GM21390 (cell line): ENCODE measurements around the gene ST3GAL6.
A peak's percentile ranks its signal among the peaks of the same experiment; 100 is the strongest.

Experiments
- ATAC-seq: cut with Tn5 transposase; IDR thresholded peaks from one replicate; pipeline ENCODE4 v1.9.1; 2021; ENCODE audit not compliant: unreplicated experiment

Gene ST3GAL6

DNA sequence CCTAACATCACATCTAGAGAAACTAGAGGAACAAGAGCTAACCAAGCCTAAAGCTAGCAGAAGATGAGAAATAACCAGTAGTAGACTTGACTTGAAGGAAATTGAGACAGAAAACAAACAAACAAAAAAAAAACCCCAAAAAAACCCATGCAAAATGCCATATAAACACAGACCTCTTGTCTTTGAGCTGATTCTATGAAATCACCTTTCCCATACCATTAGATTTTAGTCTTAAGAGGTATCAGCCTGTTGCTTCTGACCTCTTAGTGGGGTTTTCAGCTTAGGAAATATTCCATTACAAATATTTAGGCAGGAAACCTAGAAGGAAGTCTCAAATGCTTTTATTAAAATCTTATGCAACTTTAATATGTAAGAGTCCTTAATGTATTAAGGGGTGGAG is 23.9 kb upstream of the ST3GAL6 start:
- no peak for ATAC-seq

DNA sequence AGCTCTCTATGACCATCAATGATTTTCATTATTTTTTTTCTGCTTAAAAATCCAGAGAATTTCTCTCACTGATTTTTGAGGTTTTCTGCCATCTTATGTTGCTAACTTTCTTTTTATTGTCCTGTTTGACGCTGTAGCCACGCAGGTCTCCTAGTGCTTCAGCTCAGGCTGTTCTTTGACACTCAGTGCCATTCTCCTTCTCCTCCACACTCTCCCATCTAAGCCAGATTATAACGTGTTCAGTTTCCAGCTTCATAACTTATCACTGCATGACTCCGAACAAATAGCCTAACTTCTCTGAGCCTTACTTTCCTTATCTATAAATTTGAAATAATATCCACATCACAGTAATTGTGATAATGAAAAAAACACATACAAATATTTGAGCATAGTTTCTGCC is 22.8 kb upstream of the ST3GAL6 start:
- ATAC-seq: no peak

DNA sequence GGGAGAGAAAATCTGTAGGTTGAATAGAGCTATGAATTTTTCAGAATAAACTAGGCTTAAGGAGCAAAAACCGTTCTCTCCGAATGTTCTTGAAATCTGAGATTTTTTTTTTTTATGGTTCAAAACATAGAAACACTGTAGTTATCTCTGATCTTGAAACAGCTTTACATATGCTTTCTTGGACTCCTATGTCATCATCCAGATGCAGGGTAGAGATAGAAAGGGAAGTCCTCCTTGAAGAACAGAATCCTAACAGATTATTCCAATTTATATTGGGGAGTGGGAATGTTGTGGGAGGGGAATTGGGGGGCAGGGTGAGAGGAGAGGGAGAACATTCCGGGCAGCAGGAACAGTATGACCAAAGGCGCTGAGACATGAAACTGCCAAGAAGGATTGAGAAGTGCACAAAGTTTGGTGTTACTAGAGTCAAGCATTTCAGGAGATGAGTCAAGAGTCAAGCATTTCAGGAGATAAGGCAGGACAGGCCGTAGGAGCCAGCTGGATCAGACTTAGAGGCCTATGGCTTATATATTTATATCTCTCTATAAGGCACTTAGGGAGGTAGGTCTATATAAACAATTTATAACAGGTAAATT is 21.9 kb upstream of the ST3GAL6 start:
- ATAC-seq: no peak

DNA sequence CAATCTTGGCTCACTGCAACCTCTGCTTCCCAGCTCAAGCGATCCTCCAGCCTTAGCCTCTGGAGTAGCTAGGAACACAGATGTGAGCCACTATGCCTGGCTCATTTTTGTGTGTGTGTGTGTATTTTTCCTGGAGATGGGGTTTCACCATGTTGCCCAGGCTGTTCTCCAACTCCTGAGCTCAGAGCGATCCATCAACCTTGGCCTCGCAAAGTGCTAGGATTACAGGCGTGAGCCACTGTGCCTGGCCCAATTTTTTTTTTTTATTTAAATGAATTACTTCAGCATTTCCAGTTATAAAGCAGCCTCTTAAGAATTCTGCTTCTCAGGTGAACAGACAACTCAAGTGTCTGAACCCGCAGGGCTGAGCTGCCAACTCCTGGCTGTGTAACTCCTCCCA is 20.1 kb upstream of the ST3GAL6 start:
- no peak for ATAC-seq

DNA sequence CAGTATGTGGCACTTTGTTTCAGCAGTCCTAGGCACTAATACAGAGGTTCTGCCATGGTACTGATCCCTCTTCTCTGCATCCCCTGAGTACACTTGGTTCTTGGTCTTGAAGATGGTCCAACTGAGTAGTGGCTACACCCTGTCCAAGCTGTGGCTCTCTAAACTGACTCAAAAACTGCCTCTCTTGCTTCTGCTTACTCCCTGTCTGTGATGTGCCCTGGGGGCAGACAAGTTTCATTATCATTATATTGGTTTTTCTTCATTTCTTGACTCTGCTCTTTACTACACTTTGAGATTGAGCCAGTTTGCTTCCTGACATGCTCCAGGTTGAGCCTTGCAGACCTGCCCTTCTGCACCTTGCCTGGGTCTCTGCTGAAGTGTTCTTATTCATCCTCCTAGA is 18.9 kb upstream of the ST3GAL6 start:
- peak; percentile 40 for ATAC-seq

DNA sequence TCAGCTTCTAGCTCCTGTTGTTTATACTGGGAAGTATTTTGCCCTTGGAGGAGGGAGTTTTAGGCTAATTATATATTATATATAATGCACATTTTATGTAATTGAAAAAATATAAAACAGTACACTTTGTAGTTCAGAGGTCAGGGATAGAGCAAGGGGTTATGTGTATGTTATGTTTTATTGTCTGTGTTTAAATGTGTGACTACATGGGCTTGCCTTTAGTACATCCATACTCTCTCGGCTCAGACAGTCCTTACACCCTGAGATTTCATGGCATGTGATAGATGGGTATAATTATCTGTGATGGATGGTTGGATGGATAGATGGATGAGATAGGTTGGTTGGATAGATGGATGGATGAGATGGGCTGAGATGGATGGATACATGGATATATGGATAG is 17.4 kb upstream of the ST3GAL6 start:
- ATAC-seq: peak; percentile 14

DNA sequence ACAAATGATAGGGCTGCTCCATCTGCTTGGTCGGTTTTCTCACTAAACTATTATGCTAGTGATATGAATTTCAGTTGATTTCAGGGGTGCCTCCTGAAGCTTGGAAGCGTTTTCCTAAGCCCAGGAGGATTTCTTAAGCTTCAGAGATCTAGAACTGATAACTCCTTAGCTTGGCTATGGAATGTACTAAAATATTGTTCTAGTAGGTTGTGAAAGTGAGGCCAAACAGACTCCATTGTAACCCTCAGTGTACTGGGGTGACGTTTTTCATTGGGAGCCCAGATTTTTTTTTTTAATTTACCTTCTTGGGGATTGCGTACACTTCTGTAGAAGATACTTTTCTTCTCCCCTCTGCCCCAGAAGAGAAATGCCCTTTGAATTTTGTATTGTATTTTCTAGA is 17.0 kb upstream of the ST3GAL6 start:
- ATAC-seq: no peak

DNA sequence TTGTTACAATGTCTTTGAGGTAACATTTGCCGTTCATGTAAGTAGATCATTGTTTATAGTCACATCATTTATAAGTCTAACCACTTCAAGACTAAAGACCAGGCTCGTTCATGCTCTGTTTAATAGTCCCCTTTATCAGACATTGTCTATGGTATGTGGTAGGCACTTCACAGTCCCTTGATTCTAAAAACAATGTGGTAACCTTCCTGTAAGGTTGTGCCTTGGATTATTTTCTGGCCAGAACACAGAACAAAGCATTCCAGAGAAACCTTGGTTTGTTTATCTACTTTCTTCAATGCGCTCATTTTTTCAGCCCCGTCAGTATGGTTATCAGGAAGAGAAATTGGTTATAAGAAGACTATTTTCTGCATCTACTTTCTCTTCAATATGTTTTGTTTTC is 16.3 kb upstream of the ST3GAL6 start:
- ATAC-seq: no peak

DNA sequence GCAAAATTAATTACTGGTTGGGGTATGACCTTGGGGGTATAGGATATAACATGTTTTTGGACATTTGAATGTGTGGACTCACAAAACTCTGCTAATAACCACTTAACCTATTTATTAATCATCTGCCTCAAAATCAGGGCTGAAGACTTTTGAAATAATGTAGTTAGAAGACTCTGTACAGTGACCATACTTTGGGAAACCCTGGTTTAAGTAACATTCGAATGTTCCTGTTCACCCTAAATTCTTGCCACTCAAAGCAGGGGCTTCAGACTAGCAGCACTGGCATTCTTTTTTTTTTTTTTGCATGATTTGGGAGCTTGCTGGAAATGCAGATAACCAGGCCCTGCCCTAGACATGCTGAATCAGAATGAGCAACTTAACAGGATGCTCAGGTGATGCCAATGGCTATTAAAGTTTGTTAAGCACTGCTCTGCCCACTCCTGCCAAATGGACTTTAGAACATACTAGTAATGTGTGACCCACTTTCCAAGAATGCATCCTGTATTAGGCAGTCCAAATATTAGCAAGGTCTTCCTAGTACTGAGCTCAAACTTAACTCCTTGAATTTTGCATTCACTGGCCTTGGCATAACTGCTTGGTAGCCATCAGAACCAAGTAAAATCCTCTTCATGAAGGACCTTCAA is 12.7 kb upstream of the ST3GAL6 start:
- no peak for ATAC-seq

DNA sequence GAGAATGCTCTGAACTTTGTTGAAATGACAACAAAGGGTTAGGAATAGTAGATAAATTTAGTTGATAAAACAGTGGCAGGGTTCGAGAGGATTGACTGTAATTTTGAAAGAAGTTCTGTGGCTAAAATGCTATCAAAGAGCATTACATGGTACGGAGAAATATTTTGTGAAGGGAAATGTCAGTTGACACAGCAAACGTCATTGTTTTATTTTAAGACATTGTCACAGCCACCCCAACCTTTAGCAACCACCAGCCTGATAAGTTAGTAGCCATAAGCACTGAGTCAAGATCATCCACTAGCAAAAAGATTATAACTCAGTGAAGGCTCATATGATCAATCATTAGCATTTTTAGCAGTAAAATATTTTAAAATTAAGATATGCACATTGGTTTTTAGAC is 8.7 kb upstream of the ST3GAL6 start:
- ATAC-seq: no peak

DNA sequence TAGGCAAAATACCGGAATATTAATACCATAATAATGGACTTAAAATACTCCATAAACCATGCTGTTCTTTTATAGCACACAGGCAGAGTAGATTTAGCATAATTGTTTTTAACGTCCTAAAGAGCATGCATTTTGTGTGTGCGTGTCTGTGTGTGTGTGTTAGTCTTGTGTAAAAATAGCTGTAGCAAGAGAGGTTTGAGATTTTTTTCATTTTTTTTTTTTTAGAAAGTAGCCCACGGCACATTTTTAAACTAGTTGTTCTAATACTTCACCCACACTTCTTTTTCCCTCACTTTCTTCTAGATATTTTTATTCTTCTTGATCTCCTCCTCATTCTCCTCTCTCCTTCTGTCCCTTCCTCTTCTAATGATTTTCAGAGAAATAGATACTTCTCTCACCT is 7.5 kb upstream of the ST3GAL6 start:
- no peak for ATAC-seq

DNA sequence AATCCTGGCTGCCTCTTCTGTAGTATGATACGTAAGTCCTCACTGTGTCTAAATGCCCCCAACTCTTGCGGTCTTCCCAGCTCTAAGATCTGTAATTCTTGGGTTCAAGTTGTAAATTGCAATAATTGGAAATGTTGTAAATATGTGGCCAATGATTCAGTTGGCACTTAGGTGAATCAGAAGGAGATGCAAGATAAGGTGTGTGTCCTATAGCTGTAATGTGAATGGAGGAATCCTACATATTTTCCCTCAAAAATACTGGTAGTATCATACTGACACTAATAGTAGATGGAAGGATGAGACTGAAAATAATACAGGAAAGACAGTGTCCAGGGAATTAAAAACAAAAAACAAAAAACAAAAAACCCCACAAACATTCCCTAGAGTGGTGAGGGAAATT is 3.5 kb upstream of the ST3GAL6 start:
- no peak for ATAC-seq

DNA sequence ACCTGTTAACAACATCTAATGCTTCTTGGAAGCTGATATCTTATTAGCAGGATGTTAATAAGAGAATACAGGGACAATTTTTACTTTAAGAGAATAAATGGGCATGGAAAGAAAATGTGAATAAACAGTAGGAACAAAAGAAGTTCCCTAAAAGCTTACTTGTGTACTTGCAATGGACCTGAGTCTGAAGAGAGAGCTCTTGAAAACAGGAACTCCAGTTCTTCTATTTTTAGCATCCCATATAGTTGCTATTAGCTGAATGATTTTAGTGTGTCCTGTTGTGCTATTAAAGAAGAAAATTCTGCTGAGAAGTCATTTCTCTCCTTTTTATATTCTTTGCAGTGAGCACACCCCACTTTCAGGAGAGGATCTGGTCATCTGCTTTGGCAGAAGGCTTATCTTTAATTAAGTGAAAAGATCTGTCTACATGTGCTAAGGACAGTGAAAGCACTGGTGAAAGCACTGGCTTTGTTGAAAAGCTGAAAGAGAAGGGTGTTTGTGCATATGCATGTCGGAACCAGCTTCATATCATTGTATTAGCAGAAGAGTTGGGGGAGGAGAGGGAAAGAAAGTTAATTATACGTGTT is 1.4 kb upstream of the ST3GAL6 start:
- no peak for ATAC-seq

DNA sequence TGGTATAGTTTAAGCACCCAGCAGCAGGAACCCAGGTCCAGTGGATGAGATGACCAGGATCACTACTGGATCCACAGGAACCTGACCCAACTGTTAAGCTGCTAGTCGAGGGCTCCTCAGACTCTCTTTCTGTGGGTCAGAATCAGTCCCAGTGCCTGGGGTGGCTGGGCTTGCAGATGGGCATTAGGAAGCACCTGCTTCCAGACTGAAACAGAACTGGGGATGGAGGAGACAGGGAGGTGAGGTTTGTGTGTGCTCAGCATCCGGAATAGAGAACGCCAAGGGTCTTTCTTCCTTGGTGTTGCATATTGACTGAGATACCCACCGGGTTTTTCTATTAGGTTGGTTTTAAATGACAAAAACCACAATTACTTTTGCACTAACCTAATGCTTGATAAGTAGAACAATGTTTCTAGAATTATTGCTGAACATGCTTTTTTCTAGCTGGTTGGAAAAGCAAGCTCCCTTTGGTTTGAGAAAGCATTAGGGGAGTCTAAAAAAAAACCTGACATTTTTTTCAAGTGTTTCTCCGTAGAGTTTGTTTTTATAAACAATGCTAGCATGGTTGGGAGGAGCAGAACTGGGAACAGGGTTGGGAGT is 779 bp downstream of the ST3GAL6 start:
- ATAC-seq: no peak

DNA sequence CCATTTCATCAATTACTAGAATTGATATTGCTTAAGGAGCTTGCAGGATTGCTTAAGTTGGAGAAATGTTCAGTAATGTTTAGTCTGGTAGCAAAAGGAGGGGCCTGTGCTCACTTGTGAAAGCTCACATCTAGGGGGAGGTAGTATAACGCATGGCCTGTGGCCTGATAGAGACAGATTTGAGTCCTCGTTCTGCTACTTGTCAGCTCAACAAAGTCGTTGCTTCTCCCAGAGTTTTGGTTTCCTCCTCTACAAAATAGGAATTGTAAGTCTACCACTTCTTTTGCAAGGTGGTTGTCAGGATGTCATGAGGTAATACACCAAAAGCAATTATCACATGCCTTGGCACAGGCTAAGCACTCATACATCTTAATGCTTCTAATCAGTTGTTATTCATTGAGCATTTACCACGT is 1.3 kb downstream of the ST3GAL6 start:
- ATAC-seq: no peak

DNA sequence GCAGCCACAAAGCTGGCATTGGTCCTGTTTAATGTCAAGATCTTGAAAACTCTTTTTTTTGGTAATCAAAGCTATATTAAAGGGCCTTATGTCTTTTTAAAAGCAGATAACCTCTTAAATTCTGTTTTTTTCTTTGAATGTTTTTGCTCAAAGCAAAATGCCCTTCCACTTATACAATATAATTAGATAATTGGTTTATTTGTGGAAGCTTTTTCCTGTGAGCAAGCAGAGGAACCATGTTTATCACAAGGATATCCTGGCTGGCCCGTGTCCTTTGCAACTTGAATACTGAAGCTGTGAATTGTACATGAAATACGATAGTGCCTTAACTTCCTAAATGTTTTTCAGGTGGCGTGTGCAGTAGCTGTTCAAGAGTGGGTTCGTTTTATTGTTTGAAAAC is 2.6 kb downstream of the ST3GAL6 start:
- no peak for ATAC-seq

DNA sequence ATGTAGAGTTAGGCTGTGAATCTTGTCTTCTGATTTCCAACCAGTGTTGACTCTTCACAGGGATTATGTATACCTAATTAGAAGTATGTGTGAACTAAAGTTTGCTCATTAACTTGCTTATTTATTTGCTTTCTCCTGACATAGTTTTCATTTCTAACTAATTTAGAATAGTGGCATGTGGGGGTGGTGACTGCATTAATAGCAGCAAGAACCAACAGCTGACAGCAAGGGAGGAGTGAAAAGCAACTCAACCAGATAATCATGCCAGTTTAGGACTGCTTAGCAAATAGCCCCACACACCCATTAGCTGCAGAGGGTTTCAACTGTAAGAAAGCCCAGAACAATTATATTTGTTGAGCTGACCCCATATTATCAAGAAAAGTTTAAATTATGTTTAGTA is 3.8 kb downstream of the ST3GAL6 start:
- ATAC-seq: no peak

DNA sequence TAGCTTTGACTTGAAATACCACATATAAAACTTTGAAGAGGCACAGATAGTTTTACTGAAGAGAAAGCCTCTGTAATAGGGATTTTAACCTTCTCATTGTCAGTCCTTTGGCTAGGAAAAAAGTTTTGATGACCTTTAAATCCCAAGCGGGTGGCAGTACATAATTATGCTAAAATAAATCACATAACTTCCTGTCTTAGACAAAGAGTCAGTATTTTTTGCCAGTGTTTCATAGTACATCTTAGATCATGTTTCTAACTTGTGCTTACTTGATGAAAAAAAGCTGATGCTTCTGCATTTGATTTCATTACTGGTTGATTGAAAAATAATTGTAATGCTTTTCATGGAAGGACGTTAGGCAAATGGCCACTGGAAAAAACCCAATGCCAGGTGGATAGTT is 5.8 kb downstream of the ST3GAL6 start:
- no peak for ATAC-seq

DNA sequence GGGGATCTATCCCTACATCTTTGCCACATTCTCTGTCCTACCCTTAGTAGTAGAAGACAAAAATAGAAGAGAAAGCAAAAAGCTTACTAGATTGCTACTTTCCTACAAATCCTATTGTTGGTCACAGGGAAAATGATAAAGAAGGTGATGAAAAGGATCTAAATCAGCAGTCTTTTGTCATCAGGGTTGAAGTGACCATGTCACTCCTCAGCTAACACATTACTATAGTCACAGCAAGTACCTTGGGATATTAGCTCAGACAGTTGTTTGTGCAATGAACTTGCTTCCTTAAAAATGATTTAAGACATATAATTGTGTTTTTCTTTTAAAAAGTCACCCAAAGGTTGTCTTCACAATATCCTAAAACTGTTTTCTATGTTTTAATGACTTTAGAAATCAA is 6.3 kb downstream of the ST3GAL6 start:
- ATAC-seq: no peak

DNA sequence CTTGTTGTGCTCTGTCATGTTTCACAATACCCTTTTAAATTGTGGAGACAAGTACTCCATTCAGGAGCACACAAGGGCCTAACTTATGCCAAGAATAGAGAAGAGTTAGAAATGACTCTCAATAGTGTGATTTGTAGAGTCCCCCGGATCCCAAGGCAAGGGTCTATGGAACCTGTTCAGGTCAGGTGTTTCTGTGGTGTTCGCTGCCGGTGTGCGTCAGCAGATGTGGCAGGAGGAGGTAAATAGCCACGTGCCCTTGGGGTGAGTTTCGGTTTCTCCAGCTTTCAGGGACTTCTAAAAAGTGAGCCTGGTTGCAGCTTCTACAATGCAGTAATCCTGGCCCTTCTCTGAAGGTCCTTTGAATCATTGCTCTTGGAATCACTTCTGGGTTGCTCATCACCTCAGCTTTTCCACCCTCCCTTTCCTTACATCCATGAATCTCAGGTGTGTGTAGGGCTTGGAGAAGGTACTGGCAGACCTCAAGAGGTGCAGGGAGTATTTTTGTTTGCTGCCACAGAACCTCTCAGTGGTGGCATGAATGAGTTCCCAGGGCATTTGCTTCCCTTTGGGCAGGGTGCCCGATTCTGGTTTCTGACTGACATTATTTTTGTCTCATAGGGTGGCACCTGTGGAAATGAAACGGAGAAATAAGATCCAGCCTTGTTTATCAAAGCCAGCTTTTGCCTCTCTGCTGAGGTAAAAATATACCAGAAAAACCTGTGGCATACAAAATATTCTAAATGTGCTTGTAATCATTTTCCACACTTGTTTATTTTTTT is 7.3 kb downstream of the ST3GAL6 start:
- ATAC-seq: peak; percentile 78

DNA sequence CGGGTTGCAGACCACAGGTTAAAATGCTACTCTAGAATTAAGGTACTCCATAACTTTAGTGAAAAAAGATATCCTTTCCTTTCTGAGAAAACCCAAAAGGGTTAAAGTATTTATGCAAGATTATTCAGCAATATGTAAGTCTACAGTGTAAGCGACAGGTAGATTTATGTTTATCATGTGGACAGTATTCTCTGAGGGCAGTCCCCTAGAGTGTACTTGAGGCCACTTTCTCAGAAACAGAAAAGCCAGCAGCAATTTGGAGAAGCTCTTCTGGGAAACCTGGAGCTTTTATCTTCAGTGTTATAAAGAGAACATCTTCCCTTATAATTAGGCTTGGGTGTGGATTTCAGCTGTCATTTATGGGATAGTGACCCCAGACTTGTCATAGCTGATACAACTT is 8.9 kb downstream of the ST3GAL6 start:
- ATAC-seq: no peak
